Fibroblast of the aortic adventitia (primary cell): Measurements from ENCODE around the gene CSF3. TPM values are rescaled to one million over a fixed set of nuclear protein-coding genes. Genes with fewer than 3 reads are reported as not detected.
A peak's percentile ranks its signal among the peaks of the same experiment; 100 is the strongest.

ENCODE experiments used
- DNase-seq: peaks from one replicate; pipeline ENCODE4 v3.0.0-alpha.2; 2010; ENCODE audit warnings: low read depth
- H3K4me3 ChIP-seq: 2 replicates; pipeline ENCODE4 v1.5.1; 2011; ENCODE audit warnings: low read depth, mild to moderate bottlenecking, control low read depth, low read length, moderate library complexity
- CTCF ChIP-seq: IDR thresholded peaks from 2 replicates; pipeline ENCODE4 v1.5.1; 2011; ENCODE audit warnings: mild to moderate bottlenecking, low read length, control low read depth, inconsistent platforms; ENCODE audit not compliant: insufficient read depth
- total RNA-seq: library from RNA; depleted of rRNA; stranded (reverse); fragments of >200 nt; gene quantifications from 2 replicates; pipeline ENCODE4 v1.2.3, GENCODE V29; 2012; ENCODE audit warnings: low replicate concordance

CSF3 gene
- total RNA-seq, 1 donor = not detected

- no peak overlapping the region for H3K4me3 ChIP-seq
- TF ChIP-seq CTCF = no peak
- DNase-seq = no peak
Measured at GRCh38 chr17:40028595-40028994, 13.4 kb downstream of the CSF3 start.

- no peak for TF ChIP-seq CTCF
- no peak for DNase-seq
- no peak overlapping the region for H3K4me3 ChIP-seq
Measured at GRCh38 chr17:40031706-40032105, 16.5 kb downstream of the CSF3 start.

- H3K4me3 ChIP-seq = no peak overlapping the region
- no peak for DNase-seq
- TF ChIP-seq CTCF = no peak
Measured at GRCh38 chr17:40032322-40033320, 17.4 kb downstream of the CSF3 start.

GRCh38 chr17:40033339-40033738, 18.1 kb downstream of the CSF3 start:
- no peak for TF ChIP-seq CTCF
- no peak for DNase-seq
- H3K4me3 ChIP-seq = no peak overlapping the region

- DNase-seq = no peak
- H3K4me3 ChIP-seq = no peak overlapping the region
- no peak for TF ChIP-seq CTCF
Measured at GRCh38 chr17:40034426-40035161, 19.4 kb downstream of the CSF3 start.

DNA sequence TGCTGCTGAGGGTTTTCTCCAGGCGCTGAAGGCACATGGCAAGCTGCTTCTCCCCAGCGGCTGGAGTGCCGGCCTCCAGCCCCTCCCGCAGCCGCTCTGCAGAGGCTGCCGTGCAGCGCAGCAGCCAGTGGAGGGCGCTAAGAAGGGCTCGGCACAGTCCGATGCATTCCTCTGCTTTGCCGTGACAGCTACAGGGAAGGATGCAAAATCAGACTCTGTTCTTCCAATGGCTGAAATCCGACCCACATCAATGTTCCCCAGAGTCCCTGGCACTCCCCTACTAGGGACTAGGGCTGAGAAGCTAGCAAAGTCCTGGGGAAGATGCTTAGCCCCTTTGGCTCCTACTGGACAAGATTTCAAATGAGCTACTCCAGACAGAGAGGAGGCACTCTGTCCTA, 19.9 kb downstream of the CSF3 start:
- peak; percentile 84 for TF ChIP-seq CTCF
- peak; percentile 51 for DNase-seq
- H3K4me3 ChIP-seq = no peak overlapping the region
